ENCODE results near the gene MPST.

DNA sequence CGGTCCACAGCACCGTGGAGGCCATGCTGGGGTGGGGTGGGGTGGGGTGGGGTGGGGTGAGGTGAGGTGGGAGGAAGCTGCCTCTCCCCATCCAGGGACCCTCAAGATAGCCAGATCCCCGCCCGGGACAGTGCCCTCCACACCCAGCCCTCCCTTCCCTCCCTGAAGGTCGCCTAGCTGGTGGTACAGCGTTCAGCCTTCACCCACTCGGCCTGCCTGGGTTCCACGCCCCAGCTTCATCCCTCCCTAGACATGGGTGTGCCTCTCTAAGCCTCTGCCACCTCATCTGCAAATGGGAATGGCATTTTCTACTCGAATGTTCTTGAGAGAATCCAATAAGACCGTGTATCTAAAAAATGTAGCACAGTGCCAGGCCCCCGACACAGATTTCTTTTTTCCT lies 49.8 kb downstream of the MPST start:
- TF ChIP-seq, protein P1, sequence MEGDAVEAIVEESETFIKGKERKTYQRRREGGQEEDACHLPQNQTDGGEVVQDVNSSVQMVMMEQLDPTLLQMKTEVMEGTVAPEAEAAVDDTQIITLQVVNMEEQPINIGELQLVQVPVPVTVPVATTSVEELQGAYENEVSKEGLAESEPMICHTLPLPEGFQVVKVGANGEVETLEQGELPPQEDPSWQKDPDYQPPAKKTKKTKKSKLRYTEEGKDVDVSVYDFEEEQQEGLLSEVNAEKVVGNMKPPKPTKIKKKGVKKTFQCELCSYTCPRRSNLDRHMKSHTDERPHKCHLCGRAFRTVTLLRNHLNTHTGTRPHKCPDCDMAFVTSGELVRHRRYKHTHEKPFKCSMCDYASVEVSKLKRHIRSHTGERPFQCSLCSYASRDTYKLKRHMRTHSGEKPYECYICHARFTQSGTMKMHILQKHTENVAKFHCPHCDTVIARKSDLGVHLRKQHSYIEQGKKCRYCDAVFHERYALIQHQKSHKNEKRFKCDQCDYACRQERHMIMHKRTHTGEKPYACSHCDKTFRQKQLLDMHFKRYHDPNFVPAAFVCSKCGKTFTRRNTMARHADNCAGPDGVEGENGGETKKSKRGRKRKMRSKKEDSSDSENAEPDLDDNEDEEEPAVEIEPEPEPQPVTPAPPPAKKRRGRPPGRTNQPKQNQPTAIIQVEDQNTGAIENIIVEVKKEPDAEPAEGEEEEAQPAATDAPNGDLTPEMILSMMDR (IDR thresholded peaks at IDR 0.05; ENCODE audit: low read depth, low read length, poor library complexity, severe bottlenecking) = no peak
- TF ChIP-seq EZH2phosphoT487 (IDR thresholded peaks at IDR 0.05; ENCODE audit: borderline replicate concordance, low read length) = no peak
